UCSD-AML1 (cell line): ENCODE data around the gene GOLGB1.

ENCODE experiments used
- DNase-seq: peaks from one replicate; lab custom pipeline; 2025; ENCODE audit not compliant: unreplicated experiment; lab: John Stamatoyannopoulos, UW

The GOLGB1 gene

DNA sequence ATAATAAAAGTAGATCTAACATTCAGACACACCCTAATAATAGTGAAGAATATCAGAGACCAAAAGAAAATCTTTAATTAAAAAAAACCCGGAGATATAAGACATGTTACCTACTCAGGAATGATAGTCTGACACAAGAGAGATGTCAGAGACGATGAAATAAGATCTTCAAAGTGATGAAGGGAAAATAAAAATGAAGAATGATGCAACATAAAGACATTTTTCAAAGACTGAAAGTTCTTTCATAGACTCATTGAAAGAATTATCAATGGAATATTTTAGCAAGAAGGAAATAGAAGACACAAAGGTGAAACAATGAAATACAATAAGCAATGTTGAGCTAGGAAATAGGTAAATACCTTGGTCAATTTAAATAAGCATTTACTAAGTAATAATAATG lies 108.4 kb downstream of the GOLGB1 start:
- DNase-seq = no peak

DNA sequence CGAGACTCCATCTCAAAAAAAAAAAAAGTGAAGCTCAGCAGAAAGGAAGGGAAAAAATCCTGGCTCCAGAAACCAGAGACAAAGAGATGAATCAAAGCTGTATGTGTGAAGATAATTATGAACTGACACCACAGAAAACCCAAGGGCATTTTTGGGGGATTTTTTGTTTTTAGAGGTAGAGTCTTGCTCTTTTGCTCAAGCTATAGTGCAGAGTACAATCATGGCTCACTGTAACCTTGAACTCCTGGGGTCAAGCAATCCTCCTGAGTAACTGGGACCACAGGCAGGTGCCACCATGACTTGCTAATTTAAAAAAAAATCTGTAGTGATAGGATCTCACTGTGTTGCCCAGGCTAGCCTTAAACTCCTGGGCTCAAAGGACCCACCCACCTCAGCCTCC lies 111.6 kb downstream of the GOLGB1 start:
- no peak for DNase-seq

DNA sequence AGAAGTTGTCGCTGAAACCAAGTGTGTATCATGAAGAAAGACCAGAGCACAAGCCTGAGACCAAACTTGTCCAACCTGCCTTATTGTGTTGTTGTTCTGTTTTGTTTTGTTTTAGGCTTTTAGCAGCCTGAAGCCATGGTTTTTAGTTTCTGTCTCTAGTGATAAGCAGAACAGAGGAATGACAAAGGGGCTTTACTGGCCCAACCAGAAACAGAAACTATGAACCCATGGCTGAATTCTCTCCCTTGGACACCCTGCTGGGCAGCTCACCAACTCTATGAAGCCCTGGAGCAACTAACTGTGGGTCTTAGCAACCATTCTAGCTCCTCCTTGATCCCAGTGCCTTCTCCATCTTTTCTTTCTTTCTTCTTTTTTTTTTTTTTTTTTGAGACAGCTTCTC lies 119.2 kb downstream of the GOLGB1 start:
- DNase-seq = no peak

DNA sequence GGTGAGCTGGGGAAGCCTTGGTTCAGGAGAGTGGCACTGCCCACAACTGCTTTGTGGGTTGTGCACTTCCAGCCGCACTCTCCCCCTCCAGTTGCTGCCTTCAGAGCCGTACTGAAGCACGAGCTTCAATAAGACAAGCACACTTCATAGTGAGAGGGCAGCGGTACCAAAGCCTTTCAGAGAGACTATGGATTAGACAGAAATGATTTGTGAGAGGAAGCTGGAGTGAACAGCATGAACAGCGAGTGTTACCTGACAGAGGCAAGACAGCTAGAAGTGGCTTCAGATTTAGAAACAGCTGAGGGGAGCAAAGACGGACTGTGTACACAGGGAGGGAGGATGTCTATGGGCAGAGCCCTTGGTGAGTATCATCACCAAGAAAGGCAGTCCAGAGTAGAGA lies 119.9 kb downstream of the GOLGB1 start:
- no peak for DNase-seq

DNA sequence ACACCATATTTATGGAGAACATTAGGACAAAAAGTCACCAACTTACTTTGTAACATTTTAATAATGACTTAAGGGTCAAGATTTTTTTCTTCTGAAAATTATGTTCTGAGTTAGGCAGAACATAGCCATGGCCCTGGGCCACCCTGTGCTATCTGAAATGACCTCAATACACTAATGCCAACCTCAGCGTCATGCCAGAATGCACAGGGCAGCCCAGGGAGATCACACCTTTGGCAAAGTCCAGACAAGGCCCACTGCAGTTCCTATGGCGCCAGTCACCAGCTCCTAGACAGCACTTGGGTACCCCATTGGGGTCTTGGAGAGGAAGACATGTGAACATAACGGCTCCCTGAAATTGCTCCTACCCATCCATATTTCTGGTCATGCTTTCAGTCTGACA lies 121.9 kb downstream of the GOLGB1 start:
- DNase-seq = no peak

DNA sequence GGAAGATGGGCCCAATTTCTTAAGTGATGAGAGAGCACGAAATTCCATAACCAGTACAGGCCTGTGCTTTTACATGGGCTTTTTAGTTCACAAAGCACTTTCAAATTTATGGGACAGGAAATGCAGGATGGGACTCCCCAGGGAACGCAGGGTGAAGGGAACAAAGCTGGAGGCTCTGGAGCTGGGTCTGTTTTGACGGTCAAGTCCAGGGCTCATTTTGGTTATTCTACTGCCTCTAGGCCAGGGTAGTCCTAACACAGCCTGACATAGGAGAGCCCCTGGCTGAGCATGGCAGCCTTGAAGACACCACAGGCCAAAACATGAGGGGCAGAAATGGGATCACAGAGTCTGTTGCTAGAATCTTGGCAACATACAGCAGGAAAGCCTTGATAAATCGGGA lies 122.3 kb downstream of the GOLGB1 start:
- DNase-seq = no peak

DNA sequence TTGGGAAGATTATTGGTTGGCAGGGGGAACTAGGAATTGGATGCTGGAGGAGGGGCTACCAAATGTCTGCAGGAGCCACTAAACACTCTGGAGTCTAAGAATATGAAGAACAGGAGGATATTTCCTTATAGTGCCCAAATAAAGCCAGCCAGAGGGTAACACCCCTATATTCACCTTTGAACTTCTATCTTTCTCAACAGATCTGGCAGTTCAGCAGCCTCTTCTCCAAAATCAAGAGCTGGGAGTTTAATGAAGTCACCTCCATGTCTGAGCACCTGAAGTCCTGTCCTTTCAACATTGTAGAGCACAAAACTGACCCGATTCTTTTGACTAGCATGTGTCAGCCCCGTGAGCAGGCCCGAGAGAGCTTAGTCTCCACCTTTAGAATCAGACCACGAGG lies 123.0 kb downstream of the GOLGB1 start:
- no peak for DNase-seq

DNA sequence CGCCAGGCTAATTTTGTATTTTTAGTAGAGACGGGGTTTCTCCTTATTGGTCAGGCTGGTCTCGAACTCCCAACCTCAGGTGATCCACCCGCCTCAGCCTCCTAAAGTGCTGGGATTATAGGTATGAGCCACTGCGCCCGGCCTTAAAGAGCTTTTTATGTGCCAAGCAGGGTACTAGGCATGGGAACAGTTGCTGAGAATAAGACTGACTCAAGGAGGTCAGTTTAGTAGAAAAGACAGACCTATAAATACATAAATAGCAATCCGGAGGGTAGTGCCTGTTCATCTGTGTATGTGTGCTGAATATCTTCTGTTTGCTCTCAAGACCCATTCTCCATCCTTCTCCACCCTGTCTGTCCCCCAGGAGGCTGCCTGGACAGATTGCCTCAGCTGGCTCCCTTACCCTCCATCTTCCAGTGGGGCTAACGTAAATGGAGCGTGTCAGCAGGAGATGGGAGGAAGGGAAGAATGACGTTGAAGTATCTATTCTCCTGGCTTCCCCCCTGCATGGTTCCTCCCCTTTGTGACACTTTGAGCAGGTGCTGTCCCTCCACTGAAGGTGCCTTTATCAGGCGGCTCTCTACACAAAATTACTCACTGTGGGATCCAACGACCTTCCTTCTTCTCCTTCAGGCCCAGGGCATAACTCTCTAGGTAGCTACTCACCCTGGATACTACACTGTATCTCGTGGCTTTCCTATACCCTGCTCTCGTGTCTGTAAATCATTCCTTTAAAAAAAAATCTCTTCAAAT lies 125.2 kb downstream of the GOLGB1 start:
- no peak for DNase-seq

DNA sequence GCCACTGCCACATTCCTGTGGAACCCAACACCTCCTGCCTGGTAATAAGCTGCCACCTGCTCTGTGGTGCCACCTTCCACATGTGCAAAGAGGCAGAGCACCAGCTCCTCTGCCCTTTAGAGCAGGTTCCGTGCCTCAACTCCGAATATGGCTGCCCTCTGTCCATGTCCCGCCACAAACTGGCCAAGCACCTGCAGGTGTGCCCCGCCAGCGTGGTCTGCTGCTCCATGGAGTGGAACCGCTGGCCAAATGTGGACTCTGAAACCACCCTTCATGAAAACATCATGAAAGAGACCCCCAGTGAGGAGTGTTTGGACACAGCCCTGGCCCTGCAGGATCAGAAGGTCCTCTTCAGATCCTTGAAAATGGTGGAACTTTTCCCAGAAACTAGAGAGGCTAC lies 128.1 kb downstream of the GOLGB1 start:
- no peak for DNase-seq

DNA sequence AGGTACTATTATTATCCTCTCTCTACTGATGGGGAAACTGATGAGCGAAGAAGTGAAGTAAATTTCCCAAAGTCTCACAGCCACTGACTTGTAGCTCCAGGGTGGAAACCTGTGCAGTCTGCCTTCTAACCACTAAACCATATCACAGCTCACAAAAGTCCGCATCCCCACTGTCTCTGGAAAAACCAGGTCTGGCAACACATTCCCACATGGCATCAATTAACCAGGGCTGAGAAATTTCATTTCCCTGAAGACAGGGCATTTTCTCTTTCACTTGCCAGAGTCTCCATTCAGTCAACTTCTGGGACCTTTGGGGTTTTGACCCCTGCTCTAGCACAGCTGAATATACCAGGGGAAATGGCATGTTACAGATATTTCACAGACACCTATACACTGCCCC lies 129.8 kb downstream of the GOLGB1 start:
- DNase-seq = no peak
